Measurements from ENCODE around the gene SUPT7L.

DNA sequence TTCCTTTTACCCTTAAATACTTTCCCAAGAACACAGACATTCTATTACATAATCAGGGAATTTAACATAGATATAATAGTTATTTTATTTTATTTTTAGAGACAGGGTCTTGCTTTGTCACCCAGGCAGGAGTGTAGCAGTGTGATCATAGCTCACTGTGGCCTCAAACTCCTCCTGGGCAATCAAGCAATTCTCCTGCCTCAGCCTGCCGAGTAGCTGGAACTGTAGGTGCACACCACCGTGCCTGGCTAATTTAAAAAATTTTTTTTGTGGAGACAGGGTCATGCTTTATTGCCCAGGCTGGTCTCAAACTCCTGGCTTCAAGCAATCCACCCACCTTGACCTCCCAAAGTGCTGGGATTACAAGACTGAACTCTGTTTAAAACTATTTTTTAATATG is 45.9 kb upstream of the SUPT7L start:
- TF ChIP-seq, protein P1, sequence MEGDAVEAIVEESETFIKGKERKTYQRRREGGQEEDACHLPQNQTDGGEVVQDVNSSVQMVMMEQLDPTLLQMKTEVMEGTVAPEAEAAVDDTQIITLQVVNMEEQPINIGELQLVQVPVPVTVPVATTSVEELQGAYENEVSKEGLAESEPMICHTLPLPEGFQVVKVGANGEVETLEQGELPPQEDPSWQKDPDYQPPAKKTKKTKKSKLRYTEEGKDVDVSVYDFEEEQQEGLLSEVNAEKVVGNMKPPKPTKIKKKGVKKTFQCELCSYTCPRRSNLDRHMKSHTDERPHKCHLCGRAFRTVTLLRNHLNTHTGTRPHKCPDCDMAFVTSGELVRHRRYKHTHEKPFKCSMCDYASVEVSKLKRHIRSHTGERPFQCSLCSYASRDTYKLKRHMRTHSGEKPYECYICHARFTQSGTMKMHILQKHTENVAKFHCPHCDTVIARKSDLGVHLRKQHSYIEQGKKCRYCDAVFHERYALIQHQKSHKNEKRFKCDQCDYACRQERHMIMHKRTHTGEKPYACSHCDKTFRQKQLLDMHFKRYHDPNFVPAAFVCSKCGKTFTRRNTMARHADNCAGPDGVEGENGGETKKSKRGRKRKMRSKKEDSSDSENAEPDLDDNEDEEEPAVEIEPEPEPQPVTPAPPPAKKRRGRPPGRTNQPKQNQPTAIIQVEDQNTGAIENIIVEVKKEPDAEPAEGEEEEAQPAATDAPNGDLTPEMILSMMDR (tag by site-specific recombination; IDR thresholded peaks at IDR 0.05) = no peak
- TF ChIP-seq KLF1 (tag by site-specific recombination; IDR thresholded peaks at IDR 0.05) (no peak), ZNF138 (tag by site-specific recombination; IDR thresholded peaks at IDR 0.05; ENCODE audit: borderline replicate concordance) (no peak), TCF7L2 (IDR thresholded peaks at IDR 0.05; ENCODE audit: borderline replicate concordance, low read depth, low read length) (no peak), ZNF830 (tag by site-specific recombination; IDR thresholded peaks at IDR 0.05; ENCODE audit: low read depth) (no peak), REST (tag by site-specific recombination; IDR thresholded peaks at IDR 0.05) (no peak), ZNF701 (tag by site-specific recombination; IDR thresholded peaks at IDR 0.05) (no peak)
- TF ChIP-seq, protein P2, sequence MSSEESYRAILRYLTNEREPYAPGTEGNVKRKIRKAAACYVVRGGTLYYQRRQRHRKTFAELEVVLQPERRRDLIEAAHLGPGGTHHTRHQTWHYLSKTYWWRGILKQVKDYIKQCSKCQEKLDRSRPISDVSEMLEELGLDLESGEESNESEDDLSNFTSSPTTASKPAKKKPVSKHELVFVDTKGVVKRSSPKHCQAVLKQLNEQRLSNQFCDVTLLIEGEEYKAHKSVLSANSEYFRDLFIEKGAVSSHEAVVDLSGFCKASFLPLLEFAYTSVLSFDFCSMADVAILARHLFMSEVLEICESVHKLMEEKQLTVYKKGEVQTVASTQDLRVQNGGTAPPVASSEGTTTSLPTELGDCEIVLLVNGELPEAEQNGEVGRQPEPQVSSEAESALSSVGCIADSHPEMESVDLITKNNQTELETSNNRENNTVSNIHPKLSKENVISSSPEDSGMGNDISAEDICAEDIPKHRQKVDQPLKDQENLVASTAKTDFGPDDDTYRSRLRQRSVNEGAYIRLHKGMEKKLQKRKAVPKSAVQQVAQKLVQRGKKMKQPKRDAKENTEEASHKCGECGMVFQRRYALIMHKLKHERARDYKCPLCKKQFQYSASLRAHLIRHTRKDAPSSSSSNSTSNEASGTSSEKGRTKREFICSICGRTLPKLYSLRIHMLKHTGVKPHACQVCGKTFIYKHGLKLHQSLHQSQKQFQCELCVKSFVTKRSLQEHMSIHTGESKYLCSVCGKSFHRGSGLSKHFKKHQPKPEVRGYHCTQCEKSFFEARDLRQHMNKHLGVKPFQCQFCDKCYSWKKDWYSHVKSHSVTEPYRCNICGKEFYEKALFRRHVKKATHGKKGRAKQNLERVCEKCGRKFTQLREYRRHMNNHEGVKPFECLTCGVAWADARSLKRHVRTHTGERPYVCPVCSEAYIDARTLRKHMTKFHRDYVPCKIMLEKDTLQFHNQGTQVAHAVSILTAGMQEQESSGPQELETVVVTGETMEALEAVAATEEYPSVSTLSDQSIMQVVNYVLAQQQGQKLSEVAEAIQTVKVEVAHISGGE (tag by site-specific recombination; conservative IDR thresholded peaks at IDR 0.05; ENCODE audit: low read depth) = no peak

Data from HEK293 (cell line).